Activated CD8-positive, alpha-beta memory T cell treated with anti-CD3 and anti-CD28 coated beads, Interleukin-2, amount 50 U/mL, for 1 hour (primary cell): Measurements from ENCODE around the gene KPNB1.

Source experiments
- DNase-seq: peaks from one replicate; pipeline ENCODE4 v3.0.0-alpha.2; 2020; ENCODE audit errors: extremely low read depth

KPNB1 gene

DNA sequence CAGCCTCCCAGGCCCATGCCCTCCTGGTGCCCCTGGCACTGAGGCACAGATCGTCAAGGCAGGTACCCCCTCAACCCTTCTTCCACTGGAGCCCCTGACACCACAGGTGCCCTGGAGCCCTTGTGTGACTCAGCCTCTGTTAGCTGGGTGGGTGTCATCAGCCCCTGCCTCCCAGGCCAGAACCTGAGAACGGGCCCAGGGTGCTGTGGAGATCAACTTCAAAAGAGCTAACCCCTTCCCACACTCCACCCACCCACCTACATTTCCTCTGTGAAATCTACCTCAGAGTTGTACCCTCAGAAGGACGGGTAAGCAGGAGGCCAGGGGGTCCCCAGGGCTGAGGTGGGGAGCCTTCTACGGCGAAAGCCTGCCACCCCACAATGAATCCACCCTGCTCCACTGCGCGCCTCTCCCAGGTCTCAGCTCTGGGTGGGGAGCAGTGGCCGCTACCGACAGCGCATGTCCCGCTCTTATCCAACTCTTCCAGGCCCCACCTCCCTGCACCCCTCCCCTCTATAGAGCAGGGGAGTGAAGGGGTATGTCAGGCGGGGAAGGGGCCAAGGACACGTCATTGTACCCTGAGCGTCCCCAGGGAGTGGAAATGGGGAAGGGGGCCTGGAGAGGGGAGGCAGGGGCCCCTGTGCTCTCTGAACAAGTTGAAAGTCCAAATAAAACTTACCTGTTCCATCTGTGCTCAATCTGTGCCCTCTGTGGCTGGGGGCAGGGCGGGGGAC is 61.8 kb downstream of the KPNB1 start:
- no peak for DNase-seq

GRCh38 chr17:47712330-47713023 is 62.8 kb downstream of the KPNB1 start:
- DNase-seq, result no peak

DNA sequence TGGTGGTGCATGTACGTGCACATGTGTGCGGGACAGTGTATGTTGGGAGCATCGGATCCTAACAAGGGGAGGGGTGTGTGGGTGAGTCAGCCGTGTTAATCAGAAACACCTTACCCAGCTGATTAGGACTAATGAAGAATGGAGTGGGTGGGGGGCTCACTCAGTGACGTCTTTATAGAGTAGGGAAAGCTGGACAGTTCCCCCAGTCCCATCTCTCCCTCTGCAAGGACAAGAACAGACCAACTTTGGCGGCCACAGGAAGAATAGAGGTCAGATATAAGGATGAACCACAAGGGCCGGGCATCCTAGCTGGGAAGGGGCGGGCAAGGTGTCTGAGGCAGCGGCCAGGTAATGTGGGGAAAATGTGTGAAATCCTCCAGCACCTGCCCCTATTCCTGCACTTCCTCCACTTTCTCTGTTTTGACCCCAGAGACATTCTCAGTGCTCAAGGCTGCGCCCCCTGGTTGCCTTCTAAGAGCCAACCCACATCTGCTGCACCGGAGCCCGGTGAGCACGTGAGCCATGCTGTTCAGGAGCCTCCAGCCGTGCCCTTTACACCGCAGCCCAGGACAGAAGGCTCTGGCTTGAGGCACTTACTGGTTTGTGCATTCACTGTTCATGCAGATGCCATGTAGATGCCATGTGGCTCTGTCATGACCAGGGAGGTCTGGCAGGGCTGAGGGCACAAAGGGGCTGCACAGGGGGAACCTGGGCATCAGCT is 64.4 kb downstream of the KPNB1 start:
- DNase-seq, result no peak

DNA sequence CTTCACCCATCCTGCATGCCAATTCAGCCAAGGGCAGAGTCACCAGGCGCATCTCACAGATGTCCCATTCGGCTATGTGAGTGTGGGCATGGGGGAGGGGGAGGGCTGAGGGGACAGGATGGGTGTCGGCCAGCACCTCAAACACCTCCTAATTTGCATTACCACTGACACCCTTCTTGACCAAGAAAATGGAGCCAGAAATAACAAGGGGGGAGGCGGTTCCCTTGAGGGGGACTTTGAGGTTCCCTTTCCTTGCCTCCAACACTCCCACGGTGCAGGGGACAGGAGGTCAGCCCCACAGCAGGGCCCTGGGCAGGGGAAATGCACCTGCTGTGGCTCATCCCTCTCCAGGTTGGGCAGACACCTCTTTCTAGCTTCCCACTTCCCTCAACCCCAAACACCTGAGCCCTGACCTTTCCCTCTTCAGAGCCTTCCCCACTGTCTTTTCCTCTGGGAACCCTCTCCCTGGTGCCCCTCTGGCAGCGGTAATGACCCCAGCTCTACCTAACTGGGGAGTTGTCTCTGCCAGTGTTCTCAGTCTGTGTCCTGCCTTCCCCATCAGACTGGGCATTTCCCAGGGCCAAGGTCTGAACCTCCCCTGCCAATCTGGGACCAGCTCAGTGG is 65.2 kb downstream of the KPNB1 start:
- DNase-seq, result no peak

DNA sequence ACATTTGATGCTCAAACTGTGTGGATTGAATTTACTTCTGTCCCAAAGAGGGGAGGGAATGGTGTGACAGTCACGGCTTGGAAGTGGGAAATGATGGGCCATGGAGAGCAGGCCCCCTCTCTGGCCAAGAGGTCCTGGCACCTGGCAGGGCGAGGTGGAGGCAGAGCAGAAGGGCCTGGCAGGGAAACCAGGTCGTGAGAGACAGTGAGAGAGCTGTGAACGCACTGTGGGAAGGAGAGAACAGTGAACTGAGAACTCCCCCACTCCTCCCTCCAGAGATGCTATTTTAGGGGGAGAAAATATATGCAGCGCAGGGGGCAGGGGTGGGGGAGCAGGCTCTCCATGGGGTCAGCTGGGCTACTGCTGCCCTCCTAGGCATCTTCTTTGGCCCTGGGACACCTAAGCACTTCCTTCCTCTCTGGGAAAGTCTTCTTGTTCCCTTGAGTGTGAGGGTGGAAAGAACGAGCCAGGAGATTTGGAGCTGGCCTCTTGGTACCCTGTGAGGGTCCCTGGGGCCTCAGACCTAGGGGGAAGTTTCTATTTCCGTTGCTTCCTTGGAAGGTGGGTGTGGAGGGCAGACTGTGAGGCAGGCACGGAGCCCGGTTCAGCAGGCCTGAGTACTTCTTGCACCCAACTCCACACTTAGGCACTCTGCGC is 66.1 kb downstream of the KPNB1 start:
- no peak for DNase-seq

GRCh38 chr17:47716375-47716774 is 66.7 kb downstream of the KPNB1 start:
- DNase-seq, result no peak

DNA sequence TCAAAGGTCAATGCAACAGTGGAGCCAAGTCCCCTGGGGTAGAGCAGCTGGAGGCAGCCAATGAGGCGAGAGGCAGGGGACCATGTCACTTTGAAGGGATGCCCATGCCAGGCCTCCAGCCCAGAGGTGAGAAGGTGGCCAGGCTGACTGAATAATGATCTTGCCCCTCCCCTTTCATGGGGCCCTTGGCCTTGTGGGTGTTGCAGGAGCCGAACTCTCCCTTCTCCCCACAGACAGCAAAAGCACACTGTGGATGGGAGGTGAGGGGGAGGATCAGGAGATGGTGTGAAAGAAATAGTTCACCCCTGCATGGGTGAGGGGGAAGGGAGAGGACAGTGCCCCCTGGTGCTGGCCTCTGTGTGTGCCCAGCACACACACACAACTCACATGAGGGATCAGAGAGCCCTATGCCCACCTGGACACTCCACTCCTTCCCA is 67.6 kb downstream of the KPNB1 start:
- DNase-seq, result no peak

DNA sequence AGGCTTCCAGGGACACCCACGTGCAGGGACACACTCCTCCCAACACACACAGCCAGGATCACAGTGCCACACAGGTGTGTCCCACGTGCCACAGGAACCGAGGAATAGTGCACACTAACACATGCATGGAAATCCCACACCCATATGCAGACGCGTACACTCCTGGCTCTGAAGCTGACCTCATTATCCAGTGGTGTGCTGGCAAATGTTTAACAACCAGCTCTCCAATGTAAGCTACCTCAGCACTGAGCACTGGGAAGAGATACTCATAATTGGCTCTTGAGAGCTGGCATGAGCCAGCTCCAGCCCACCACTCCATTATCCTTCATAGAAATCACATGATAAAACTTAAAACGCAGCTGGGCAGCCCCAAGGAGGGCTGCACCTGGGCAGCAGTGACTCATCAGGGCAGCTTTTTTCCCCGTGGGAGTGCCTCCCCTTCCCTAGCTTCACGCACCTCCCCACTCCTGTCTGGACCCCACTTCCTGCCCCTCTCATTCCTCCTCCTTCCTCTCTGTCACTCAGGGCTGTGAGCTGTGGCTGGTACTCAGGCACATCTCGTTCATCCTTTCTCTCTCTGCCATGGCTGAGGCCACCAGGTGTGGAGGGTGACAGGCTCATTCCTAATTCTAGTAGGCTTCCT is 68.4 kb downstream of the KPNB1 start:
- DNase-seq, result no peak

- no peak for DNase-seq
These were observed 69.1 kb downstream of the KPNB1 start for GRCh38 chr17:47718634-47719405.

GRCh38 chr17:47719411-47720152 is 69.9 kb downstream of the KPNB1 start:
- no peak for DNase-seq

DNA sequence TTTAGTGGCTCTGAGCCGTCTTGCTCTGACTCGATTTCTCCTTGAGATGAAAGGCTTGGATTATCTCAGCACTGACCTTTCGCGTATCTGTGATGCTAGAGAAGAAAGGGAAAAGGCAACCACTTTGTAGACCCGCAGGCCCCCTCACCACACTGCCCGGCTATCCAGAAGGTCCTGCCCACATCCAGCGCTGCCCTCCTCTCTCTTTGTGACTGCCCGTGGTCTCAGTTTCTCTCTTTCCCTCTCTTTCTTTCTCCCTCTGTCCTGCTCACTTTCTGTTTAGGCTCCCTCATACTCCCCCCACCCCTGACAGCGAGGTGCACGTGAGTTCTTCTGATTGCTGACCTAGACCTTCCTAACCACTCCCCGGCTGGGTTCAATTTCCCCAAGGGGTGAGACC is 70.5 kb downstream of the KPNB1 start:
- no peak for DNase-seq

DNA sequence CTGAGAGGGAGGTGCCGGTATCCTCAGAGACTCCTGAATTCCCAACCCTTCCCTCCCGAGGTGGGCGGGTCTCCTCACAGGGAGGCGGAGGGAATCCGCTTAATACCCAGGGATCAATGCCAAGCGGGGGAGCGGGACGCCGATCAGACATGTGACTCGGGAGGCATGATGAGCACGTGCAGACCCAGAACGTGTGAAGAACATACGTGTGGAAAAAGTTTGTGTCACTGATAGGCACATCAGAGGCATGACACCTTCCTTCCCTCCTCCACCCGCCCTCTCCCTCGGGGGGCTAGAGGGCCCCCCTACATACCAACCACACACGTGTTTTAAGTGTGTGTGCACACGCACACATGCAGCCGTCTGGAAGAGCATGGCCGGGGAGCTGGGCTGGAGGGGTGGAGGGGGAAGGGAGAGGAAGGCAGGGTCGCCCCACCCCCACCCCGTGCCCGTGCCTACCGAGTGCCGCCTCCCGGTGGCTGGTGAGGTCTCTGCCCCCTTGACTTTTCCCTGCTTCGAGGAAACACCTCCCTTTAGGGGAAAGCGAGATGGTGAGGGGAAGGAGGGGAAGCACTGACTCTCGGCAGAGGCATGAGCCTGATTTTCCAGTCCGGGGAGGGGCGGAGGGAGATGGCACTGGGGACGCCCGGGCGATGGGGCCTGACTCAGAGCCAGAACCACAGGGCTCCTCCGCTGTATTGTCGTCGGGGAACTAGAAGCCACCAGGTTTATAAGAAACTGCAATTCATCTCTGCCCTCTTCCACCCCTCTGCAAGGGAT is 71.2 kb downstream of the KPNB1 start:
- peak; percentile 67 for DNase-seq

- DNase-seq, result no peak
These were observed 72.0 kb downstream of the KPNB1 start for GRCh38 chr17:47721725-47722124.

DNA sequence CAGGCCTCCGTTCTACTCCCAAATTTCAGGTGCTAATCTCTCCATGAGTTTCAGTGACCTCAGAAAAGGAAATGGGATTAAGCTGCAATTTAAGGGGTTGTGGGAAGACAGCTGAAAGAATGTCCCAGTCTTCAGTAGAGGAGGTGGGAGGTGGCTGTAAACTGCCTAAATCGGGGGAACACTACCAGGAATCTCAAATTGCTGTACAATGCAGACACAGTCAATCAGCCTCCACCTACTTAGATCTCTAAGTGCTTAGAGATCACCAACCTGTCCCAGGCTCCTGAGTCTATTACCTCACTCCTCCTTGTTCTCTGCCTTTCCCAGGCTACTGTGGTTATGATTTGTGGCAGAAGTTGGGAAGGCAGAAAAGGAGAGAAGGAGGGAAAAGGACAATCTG is 75.0 kb downstream of the KPNB1 start:
- DNase-seq, result no peak

DNA sequence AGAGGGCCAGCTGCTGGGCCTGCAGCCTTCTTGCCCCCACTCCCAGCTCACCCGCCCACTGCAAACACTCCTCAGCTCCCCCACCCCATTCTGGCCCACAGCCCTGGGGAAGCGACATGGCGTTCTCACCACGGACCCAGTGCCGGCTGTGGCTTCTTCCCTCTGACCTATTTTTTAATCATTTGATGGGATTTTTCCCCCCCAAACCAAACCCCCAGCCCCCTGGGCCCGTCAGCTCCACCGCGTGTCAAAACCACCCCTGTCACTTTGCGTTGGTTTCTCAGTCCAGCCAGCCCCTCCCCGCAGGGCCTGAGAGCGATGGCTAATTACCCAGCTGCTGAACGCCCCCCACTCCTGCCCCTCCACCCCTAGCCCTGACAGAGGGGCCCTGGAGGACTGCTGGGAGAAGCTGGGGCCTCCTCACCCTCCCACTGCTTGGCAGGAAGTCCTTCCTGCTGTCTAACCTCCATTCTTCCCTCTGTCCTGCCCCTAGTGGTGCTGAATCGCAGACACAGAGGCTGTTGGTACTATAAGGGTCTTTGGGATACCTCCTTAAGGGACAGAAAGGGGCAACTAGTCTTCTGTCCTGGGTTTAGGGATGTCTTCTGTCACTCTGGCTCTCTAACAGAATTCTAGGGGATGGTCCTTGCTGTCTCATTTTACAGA is 75.9 kb downstream of the KPNB1 start:
- DNase-seq, result no peak

DNA sequence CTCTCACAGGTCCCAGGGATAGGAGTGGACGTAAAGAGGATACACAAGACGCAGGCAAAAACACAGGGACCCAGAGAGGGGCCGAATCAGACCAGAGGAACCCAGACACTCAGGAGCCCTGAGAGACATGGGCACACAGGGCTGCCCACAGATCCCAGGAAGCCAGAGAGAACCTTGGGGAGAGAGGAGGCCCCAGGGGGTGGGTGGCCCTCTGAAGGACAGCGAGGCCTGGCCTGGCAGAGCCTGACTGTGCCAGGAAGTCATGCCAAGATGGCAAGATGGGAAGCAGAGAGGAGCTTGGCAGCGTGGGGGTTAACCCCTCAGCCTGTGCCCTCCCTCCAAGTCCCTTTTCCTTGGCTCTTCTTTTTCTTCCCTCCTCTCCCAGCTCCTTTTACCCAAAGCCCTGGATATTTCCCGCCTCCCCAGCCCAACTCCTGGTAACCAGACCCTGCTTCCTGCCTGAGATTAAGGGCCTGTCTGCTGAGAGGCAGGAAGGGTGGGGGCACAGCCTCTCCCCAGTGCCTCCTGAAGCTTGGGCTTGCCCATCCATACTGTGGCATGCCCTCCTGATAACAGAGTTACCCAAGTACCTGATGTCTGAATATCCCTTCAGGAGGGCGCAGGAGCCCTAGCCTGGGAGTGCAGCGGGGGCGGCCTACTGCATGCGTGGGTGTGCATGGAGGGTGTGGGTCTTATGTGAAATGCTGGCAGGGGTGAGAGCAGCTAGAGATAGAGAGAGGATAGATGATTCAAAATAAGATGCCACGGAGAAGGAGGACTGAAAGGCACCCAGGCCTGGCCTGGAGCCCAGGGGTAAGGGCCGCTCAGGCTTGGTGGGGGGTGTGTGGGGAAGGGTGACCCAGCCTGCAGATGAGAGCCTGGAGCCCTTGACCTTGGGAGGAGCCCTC is 77.3 kb downstream of the KPNB1 start:
- no peak for DNase-seq

DNA sequence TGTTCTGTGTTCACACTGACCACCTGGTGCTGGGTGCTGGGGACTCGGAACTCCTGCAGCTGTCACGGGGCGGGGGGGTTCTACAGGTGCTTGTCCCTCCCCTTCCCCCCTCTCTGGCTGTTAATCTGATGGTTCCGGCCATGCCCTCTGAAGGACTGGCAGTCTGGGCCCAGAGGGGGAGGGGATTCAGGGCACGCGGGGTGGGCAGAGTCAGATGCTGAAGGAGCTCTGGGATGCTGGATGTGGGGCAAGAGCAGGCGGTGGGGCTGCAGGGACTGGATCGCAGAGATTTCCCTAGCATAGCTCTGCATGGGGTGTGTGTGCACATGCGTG is 78.0 kb downstream of the KPNB1 start:
- no peak for DNase-seq
